ENCODE results near the gene MTUS2.

The MTUS2 gene

GRCh38 chr13:29526741-29527140, 706.6 kb downstream of the MTUS2 start:
- no peak for DNase-seq (ENCODE audit: low spot score)

GRCh38 chr13:29527511-29527910, 707.4 kb downstream of the MTUS2 start:
- no peak for DNase-seq (ENCODE audit: low spot score)

GRCh38 chr13:29527916-29528315, 707.8 kb downstream of the MTUS2 start:
- DNase-seq (ENCODE audit: low spot score): no peak

- no peak for DNase-seq (ENCODE audit: low spot score)
Observed at GRCh38 chr13:29529754-29530153, 709.6 kb downstream of the MTUS2 start.

GRCh38 chr13:29530901-29531300, 710.8 kb downstream of the MTUS2 start:
- DNase-seq (ENCODE audit: low spot score): no peak

- DNase-seq (ENCODE audit: low spot score): peak; percentile 40
Observed at GRCh38 chr13:29532116-29532515, 712.0 kb downstream of the MTUS2 start.

GRCh38 chr13:29532821-29533220, 712.7 kb downstream of the MTUS2 start:
- no peak for DNase-seq (ENCODE audit: low spot score)

- DNase-seq (ENCODE audit: low spot score): no peak
Observed at GRCh38 chr13:29534083-29534482, 713.9 kb downstream of the MTUS2 start.

GRCh38 chr13:29535663-29536655, 715.8 kb downstream of the MTUS2 start:
- no peak for DNase-seq (ENCODE audit: low spot score)

- DNase-seq (ENCODE audit: low spot score): no peak
Observed at GRCh38 chr13:29536853-29537252, 716.7 kb downstream of the MTUS2 start.

- peak; percentile 31 for DNase-seq (ENCODE audit: low spot score)
Observed at GRCh38 chr13:29537736-29538651, 717.9 kb downstream of the MTUS2 start.

GRCh38 chr13:29538652-29539040, 718.5 kb downstream of the MTUS2 start:
- DNase-seq (ENCODE audit: low spot score): peak; percentile 24

GRCh38 chr13:29539856-29540255, 719.7 kb downstream of the MTUS2 start:
- DNase-seq (ENCODE audit: low spot score): no peak

GRCh38 chr13:29540334-29540733, 720.2 kb downstream of the MTUS2 start:
- DNase-seq (ENCODE audit: low spot score): no peak

GRCh38 chr13:29540799-29541198, 720.7 kb downstream of the MTUS2 start:
- no peak for DNase-seq (ENCODE audit: low spot score)

GRCh38 chr13:29541400-29541799, 721.3 kb downstream of the MTUS2 start:
- no peak for DNase-seq (ENCODE audit: low spot score)

GRCh38 chr13:29542381-29542780, 722.2 kb downstream of the MTUS2 start:
- no peak for DNase-seq (ENCODE audit: low spot score)

- DNase-seq (ENCODE audit: low spot score): no peak
Observed at GRCh38 chr13:29543230-29544215, 723.4 kb downstream of the MTUS2 start.

- DNase-seq (ENCODE audit: low spot score): no peak
Observed at GRCh38 chr13:29545988-29546387, 725.8 kb downstream of the MTUS2 start.

- no peak for DNase-seq (ENCODE audit: low spot score)
Observed at GRCh38 chr13:29546662-29547061, 726.5 kb downstream of the MTUS2 start.

- DNase-seq (ENCODE audit: low spot score): no peak
Observed at GRCh38 chr13:29547153-29547552, 727.0 kb downstream of the MTUS2 start.
